Esophagus squamous epithelium (tissue), 5 donors: ENCODE measurements around the gene NSD2. TPM values are rescaled to one million over a fixed set of nuclear protein-coding genes. Genes with fewer than 3 reads are reported as not detected.

Experiments used
- DNase-seq: peaks from one replicate; lab custom pipeline; 2025; lab: John Stamatoyannopoulos, UW
- H3K27ac ChIP-seq, 4 donors: fragments of 200-600 bp; sonication (generic); one replicate each; pipeline ENCODE4 v1.5.1; 2016 to 2019; ENCODE audit warnings: mild to moderate bottlenecking in 1 of 4
- H3K27me3 ChIP-seq, 4 donors: fragments of 200-600 bp; sonication (generic); 1 replicate in 3 of 4; 2 replicates in 1 of 4; pipeline versions ENCODE4 v1.5.1 to v1.6.0; 2017 to 2021; ENCODE audit warnings: antibody characterized with exemption in 1 of 4
- H3K36me3 ChIP-seq, 3 donors: fragments of 200-600 bp; sonication (generic); one replicate each; pipeline ENCODE4 v1.5.1; 2016 to 2019
- H3K4me1 ChIP-seq, 3 donors: fragments of 200-600 bp; sonication (generic); one replicate each; pipeline ENCODE4 v1.5.1; 2017 to 2019
- H3K4me3 ChIP-seq, 4 donors: fragments of 200-600 bp; sonication (generic); 1 replicate in 3 of 4; 2 replicates in 1 of 4; pipeline ENCODE4 v1.5.1; 2016 to 2019; ENCODE audit warnings: mild to moderate bottlenecking in 2 of 4, moderate library complexity in 1 of 4
- H3K9me3 ChIP-seq, 3 donors: fragments of 200-600 bp; sonication (generic); one replicate each; pipeline ENCODE4 v1.5.1; 2016 to 2019
- POLR2A ChIP-seq, 4 donors: fragments of 450-650 bp; IDR thresholded peaks; one replicate each; pipeline ENCODE4 v1.6.1; 2017; ENCODE audit warnings: antibody characterized with exemption in 4 of 4, mild to moderate bottlenecking in 4 of 4, moderate library complexity in 3 of 4
- WGBS, 2 donors: methylation state at CpG; one replicate each; pipeline ENCODE4 v1.1.5; 2018; 5-methylcytosine and 5-hydroxymethylcytosine counted together
- intact Hi-C: fragments of 100-400 bp; cut with DNase I; formaldehyde crosslinking; loops from one replicate; pipeline ENCODE4 v1.15.0; 2022
- total RNA-seq, 4 donors: library from RNA; depleted of rRNA; stranded (reverse); fragments of >200 nt; gene quantifications; one replicate each; pipeline ENCODE4 v1.1.0, GENCODE V29; 2016
- TF ChIP-seq, protein P1 (sequence below), 6 experiments: fragments of 450-650 bp in 4 of 6; fragments of 200-600 bp in 2 of 6; sonication (generic) in 2 of 6; IDR thresholded peaks; one replicate each; pipeline ENCODE4 v1.5.1; 2016 to 2019; ENCODE audit warnings: antibody characterized with exemption in 6 of 6, mild to moderate bottlenecking in 4 of 6, moderate library complexity in 4 of 6
- donor health status: DM: yes; HTN: yes; CAD: no.

Gene NSD2
- total RNA-seq, 4 donors from 2014 or later, result 31.9 to 36.4 (median 34.5) TPM

DNA sequence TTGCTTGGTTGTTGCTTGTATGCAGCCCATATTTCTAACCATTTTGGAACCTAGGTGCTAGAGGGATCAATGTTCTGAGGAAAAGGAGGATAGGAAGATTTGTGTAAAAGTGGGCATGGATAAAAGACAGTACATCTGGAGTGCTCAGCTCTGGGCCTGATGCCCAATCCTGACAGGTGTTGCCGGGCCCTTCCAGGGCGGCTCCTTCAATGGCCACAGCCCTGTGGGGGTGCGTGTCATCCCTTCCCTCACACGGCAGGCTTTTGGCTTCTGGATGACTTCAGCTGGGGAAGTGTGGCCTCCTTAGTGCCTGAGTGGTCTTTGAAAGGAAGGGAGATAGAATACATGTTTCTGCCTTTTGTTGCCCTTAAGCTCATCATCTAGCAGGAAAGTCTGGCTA lies 90.4 kb downstream of the NSD2 start:
- TF ChIP-seq, protein P1, sequence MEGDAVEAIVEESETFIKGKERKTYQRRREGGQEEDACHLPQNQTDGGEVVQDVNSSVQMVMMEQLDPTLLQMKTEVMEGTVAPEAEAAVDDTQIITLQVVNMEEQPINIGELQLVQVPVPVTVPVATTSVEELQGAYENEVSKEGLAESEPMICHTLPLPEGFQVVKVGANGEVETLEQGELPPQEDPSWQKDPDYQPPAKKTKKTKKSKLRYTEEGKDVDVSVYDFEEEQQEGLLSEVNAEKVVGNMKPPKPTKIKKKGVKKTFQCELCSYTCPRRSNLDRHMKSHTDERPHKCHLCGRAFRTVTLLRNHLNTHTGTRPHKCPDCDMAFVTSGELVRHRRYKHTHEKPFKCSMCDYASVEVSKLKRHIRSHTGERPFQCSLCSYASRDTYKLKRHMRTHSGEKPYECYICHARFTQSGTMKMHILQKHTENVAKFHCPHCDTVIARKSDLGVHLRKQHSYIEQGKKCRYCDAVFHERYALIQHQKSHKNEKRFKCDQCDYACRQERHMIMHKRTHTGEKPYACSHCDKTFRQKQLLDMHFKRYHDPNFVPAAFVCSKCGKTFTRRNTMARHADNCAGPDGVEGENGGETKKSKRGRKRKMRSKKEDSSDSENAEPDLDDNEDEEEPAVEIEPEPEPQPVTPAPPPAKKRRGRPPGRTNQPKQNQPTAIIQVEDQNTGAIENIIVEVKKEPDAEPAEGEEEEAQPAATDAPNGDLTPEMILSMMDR (IDR thresholded peaks at IDR 0.05), result no peak
- TF ChIP-seq POLR2A (IDR thresholded peaks at IDR 0.05), result no peak
- intact Hi-C loops, result no loop called here
- 62 to 68% methylated on average over 4 of the region's 4 CpGs for WGBS, 2 donors
- H3K9me3 ChIP-seq, result no peaks in the 10 kb centered on the region
- H3K27ac ChIP-seq, result no peak overlapping the region
- DNase-seq, result no peak
- no peak overlapping the region for H3K4me3 ChIP-seq
- no peaks in the 10 kb centered on the region for H3K4me1 ChIP-seq
- peaks cover 9 to 79% (median 10%) of the 10 kb centered on the region in 3 donors for H3K36me3 ChIP-seq
- no peaks in the 10 kb centered on the region for H3K27me3 ChIP-seq

DNA sequence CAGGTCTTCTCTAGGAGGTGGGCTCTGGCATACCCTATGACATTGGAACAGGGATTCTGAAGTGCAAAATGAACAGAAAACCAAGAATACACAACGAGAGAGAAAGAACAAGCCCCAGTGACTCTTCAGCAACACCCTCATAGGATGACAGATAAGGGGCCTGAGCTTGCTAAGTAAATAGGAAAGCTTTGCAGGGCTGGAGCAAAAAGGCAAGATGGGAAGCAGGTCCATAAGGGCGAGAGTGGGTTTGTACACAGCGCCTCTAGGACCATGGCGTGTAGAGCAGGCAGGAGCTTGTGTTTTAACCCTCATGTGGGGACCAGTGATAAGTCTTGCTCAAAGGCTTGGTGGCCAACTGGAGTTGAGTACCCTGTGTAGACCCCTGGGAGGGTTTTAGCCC lies 91.8 kb downstream of the NSD2 start:
- TF ChIP-seq, protein P1 (IDR thresholded peaks at IDR 0.05), result no peak
- no peak for TF ChIP-seq POLR2A (IDR thresholded peaks at IDR 0.05)
- H3K27ac ChIP-seq, result no peak overlapping the region
- H3K4me3 ChIP-seq, result no peak overlapping the region
- no peaks in the 10 kb centered on the region for H3K27me3 ChIP-seq
- WGBS, 2 donors, result 95% methylated on average over 4 of the region's 4 CpGs
- DNase-seq, result no peak
- H3K9me3 ChIP-seq, result no peaks in the 10 kb centered on the region
- intact Hi-C loops, result no loop called here
- peaks cover 9 to 65% (median 10%) of the 10 kb centered on the region in 3 donors for H3K36me3 ChIP-seq
- H3K4me1 ChIP-seq, result no peaks in the 10 kb centered on the region

DNA sequence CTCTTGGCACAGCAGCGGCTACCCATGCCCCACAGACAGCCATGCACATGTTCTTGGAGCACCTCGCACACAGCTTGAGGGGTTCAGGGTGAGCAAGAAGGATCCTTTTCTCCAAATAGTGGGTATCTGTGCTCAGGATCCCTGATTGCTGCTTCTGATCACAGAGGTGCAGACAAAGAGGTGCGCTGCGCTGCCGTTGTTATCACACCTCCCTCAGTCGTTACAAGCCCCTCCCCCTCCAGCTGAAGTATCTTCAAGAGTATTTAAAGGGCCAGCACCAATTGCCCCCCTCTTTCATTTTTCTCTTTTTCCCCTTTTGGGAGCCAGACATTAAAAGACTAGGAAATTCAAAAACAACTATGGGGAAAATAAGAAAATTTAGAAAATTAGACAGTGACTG lies 93.2 kb downstream of the NSD2 start:
- no peak overlapping the region for H3K4me3 ChIP-seq
- no peak for DNase-seq
- WGBS, 2 donors, result 73 to 100% methylated on average over 1 to 6 of the region's 6 CpGs
- TF ChIP-seq POLR2A (IDR thresholded peaks at IDR 0.05), result no peak
- TF ChIP-seq, protein P1 (IDR thresholded peaks at IDR 0.05), result no peak
- no peak overlapping the region for H3K27ac ChIP-seq
- intact Hi-C loops, result no loop called here
- H3K4me1 ChIP-seq, result no peaks in the 10 kb centered on the region
- H3K36me3 ChIP-seq, result peaks cover 2 to 59% (median 9%) of the 10 kb centered on the region in 3 donors
- no peaks in the 10 kb centered on the region for H3K9me3 ChIP-seq
- no peaks in the 10 kb centered on the region for H3K27me3 ChIP-seq

- TF ChIP-seq POLR2A (IDR thresholded peaks at IDR 0.05), result no peak
- TF ChIP-seq, protein P1 (IDR thresholded peaks at IDR 0.05), result no peak
These were observed 93.8 kb downstream of the NSD2 start for GRCh38 chr4:1964971-1965370.

DNA sequence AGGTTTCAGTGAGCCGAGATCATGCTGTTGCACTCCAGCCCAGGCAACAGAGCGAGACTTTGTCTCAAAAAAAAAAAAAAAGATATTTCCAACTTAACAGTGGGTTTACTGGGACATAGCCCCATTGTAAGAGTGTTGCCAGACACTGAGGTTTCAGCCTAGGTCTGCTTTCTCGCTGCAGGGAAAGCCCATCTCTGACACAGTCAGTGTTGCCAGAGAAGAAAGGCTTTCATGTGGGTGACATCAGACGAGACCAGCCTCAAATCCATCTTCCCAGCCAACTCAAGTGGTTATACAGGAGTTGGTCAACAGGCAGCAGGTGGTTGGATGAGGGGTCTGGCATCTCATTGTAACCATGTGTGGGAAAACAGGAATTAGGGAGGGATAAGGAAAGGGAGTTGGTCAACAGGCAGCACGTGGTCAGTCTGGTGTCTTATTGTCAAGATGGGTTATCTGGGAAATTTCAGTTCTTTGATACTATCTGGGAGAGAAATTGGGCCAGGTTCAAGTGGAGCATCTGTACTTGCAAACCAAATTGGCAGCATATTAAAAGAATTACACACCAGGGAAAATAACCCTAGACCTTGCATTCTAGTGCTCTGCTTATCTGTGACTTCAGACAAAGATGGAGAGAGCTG lies 96.4 kb downstream of the NSD2 start:
- intact Hi-C loops, result no loop called here
- no peaks in the 10 kb centered on the region for H3K9me3 ChIP-seq
- TF ChIP-seq, protein P1 (IDR thresholded peaks at IDR 0.05), result no peak
- TF ChIP-seq POLR2A (IDR thresholded peaks at IDR 0.05), result no peak
- peaks cover 0 to 52% (median 0%) of the 10 kb centered on the region in 3 donors for H3K36me3 ChIP-seq
- no peak overlapping the region for H3K27ac ChIP-seq
- DNase-seq, result no peak
- WGBS, 2 donors, result 78 to 82% methylated on average over 5 of the region's 5 CpGs
- no peaks in the 10 kb centered on the region for H3K27me3 ChIP-seq
- H3K4me1 ChIP-seq, result no peaks in the 10 kb centered on the region
- no peak overlapping the region for H3K4me3 ChIP-seq

More at GRCh38 chr4:1964971-1965370, 93.8 kb downstream of the NSD2 start:
- 97 to 100% methylated on average over 1 of the region's 1 CpG for WGBS, 2 donors
- Histone ChIP-seq H3K27me3 (no peaks in the 10 kb centered on the region), H3K4me3 (no peak overlapping the region), H3K36me3 (peaks cover 0 to 58% (median 9%) of the 10 kb centered on the region in 3 donors), H3K4me1 (no peaks in the 10 kb centered on the region), H3K9me3 (no peaks in the 10 kb centered on the region), H3K27ac (no peak overlapping the region)
- DNase-seq, result no peak
- intact Hi-C loops, result no loop called here
